ENCODE data around the gene CLCN1. TPM values are rescaled to one million over a fixed set of nuclear protein-coding genes. Genes with fewer than 3 reads are reported as not detected.

Gene CLCN1
- total and polyA plus RNA-seq, 2 of the 8 experiments (the other 6 are each of a cell fraction or from before 2014, with no cell fraction given), result 0.36 to 0.41 TPM

DNA sequence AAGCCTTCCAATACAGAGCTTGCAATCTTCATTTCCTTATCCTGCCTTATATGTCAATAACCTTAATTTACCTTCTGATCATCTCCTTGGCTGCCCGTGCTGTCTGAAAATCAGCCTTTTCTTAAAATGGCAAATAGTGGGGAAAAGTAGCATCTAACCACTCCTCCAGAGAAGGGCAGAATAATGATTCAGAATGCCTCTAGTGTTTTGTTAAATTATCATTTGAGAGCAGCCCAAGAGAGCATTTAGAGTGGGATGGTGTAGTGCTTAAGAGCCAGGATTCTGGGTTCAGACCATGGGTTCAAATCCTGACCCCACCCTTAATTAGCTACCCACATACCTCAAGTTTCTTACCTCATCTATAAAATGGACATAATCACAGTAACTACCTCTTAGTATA is 35.8 kb upstream of the CLCN1 start:
- Histone ChIP-seq H2AFZ (ENCODE audit: low read length) (no peak overlapping the region), H3K23me2 (ENCODE audit: low read depth, low read length) (peaks cover 4% of the 10 kb centered on the region; the same call in 1 of the 2 replicates), H3K4me3 (ENCODE audit: extremely low read depth in 1 of 4, insufficient read depth in 2 of 4, low read depth in 3 of 4, low read length in 4 of 4) (no peak overlapping the region), H3K27ac (ENCODE audit: low read depth, low read length) (no peak overlapping the region), H3K79me2 (ENCODE audit: control insufficient read depth in 1 of 2, insufficient read depth in 2 of 2, low read length in 2 of 2) (no peaks in the 10 kb centered on the region), H2BK5ac (ENCODE audit: low read depth, low read length) (no peak overlapping the region), H2BK15ac (ENCODE audit: low read length) (no peak overlapping the region), H3K79me1 (ENCODE audit: low read depth, low read length) (no peaks in the 10 kb centered on the region), H3K9me3 (ENCODE audit: insufficient read depth in 2 of 2, low read depth in 1 of 2, low read length in 1 of 2) (no peaks in the 10 kb centered on the region), H3K27me3 (replicated peaks in 1 of 4; ENCODE audit: control insufficient read depth in 3 of 4, extremely low read depth in 1 of 4, insufficient read depth in 3 of 4, low read length in 3 of 4) (no peaks in the 10 kb centered on the region; a peak in 1 of 7 replicates), H2BK12ac (ENCODE audit: low read depth, low read length) (no peak overlapping the region), H3K4ac (replicated peaks; ENCODE audit: insufficient read length, low read depth, low read length) (no peak overlapping the region), H3K18ac (ENCODE audit: extremely low read depth, low read length) (no peak overlapping the region), H4K8ac (ENCODE audit: extremely low read depth, insufficient read depth, low read length) (no peak overlapping the region), H3K14ac (ENCODE audit: insufficient read length) (no peak overlapping the region), H4K20me1 (replicated peaks in 1 of 2; ENCODE audit: control insufficient read depth in 1 of 2, insufficient read depth in 2 of 2, low read length in 2 of 2) (no peaks in the 10 kb centered on the region), H4K91ac (replicated peaks; ENCODE audit: insufficient read length, low read length) (no peak overlapping the region), H4K5ac (ENCODE audit: insufficient read length, low read depth, low read length) (no peak overlapping the region), H3K4me1 (replicated peaks in 1 of 4; ENCODE audit: control insufficient read depth in 3 of 4, insufficient read depth in 4 of 4, low read length in 3 of 4) (peaks cover 8 to 9% (median 8%) of the 10 kb centered on the region in 4 experiments), H2BK120ac (replicated peaks; ENCODE audit: low read depth, low read length) (no peak overlapping the region), H3K23ac (ENCODE audit: insufficient read length) (no peak overlapping the region), H3K9ac (replicated peaks in 1 of 4; ENCODE audit: extremely low read depth in 1 of 4, low read depth in 3 of 4, low read length in 3 of 4) (no peak overlapping the region), H3K4me2 (ENCODE audit: insufficient read depth in 1 of 2, low read depth in 2 of 2, low read length in 2 of 2) (no peak overlapping the region), H3K56ac (replicated peaks; ENCODE audit: insufficient read length, low read depth, low read length) (no peak overlapping the region), H2BK20ac (ENCODE audit: low read length) (no peak overlapping the region), H3K36me3 (ENCODE audit: control insufficient read depth in 2 of 4, insufficient read depth in 4 of 4, low read length in 3 of 4) (no peaks in the 10 kb centered on the region), H2AK5ac (ENCODE audit: low read depth, low read length) (no peak overlapping the region)
- WGBS, 2 experiments (ENCODE audit: extremely low coverage in 1 of 2, insufficient coverage in 1 of 2, insufficient read length in 1 of 2, insufficient replicate concordance in 2 of 2, low coverage in 1 of 2, low lambda C conversion rate in 2 of 2, missing lambda C conversion rate in 1 of 2), result 89% methylated on average over 1 of the region's 1 CpG; no CpG with 5 or more reads in 1 of the 2 experiments
- ChIA-PET POLR2A (ENCODE audit: partially characterized antibody) (interaction anchor here (1.0 to 2.4 kb wide), 2 partner anchors 8 to 16 kb away, joined by 3 to 8 read pairs; partner anchors contain the start of genes CASP2 and GSTK1), CTCF (ENCODE audit: partially characterized antibody) (interaction anchor here (0.9 to 3.8 kb wide), 7 partner anchors 12 to 108 kb away, joined by 3 to 21 read pairs (median 4); no protein-coding TSS in a partner anchor)
- DNase-seq (ENCODE audit: low read depth in 1 of 2, low spot score in 2 of 2), result no peak
- no peak for FAIRE-seq
- TF ChIP-seq CEBPB (IDR thresholded peaks at IDR 0.05; ENCODE audit: low read depth, low read length) (no peak), POU5F1 (IDR thresholded peaks at IDR 0.05; ENCODE audit: low read depth, low read length) (no peak)
